DMS53 (cell line): Measurements from ENCODE around the gene NEDD4.
"Not testable (repeated sequence)": the region's sequence is repeated elsewhere in the genome, so short reads cannot be mapped to it uniquely, and the experiment has no call there.

ENCODE experiments used
- DNase-seq: peaks from one replicate; lab custom pipeline; 2025; lab: John Stamatoyannopoulos, UW

The NEDD4 gene

DNA sequence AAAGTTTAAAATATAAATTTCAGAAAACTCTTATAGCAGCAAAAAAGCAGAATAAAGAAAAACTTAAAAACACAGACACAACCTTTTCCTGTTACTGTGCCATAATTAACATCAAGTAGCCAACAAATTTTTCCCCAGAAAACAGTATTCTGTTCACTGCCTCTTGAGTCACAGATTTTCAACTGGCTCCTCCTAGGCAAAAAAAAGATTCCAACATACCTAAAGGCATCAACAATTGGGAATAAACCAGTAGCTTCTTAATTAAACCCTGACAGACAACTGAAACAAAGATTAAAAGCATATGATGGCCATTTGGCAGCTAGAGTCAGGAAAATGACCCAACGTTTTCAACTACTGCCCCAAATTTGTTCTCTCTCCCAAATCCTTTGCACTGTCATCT, 10.9 kb upstream of the NEDD4 start:
- DNase-seq, result not testable (repeated sequence)

DNA sequence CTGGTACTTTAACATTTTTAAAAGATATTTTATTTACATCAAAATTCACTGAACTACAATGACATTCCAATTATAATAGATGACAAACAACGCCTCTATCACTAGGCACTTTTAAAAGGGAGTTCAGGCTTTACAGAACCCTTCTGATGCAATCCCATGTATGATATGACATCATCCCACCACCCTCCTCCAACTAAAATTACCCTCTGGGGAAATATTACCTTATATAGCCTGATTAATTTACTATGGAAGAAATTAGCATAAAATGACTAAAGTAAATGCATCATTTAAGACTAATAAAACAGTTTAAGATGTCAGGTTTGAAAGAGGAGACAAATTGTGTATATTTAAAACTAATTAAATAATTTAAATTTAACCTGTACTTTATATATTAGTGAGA, 10.4 kb upstream of the NEDD4 start:
- not testable (repeated sequence) for DNase-seq

DNA sequence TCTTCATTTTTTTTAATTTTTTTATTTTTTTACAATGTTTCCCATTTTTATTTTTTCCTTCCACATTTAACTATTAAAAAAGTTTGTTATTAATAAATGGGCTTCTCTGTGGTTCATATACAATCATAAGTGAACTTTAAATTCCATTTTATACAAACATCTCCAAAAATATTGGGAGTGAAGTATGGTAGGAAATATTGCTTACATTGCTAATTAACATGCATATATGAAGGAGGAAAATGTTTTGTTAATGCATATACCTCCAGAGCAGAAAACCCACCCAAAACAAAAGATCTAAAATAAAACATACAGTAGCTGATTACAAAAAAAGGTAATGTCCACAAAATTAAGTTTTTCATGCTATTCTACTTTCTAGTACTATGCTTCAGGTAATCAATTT, 9.9 kb upstream of the NEDD4 start:
- not testable (repeated sequence) for DNase-seq

DNA sequence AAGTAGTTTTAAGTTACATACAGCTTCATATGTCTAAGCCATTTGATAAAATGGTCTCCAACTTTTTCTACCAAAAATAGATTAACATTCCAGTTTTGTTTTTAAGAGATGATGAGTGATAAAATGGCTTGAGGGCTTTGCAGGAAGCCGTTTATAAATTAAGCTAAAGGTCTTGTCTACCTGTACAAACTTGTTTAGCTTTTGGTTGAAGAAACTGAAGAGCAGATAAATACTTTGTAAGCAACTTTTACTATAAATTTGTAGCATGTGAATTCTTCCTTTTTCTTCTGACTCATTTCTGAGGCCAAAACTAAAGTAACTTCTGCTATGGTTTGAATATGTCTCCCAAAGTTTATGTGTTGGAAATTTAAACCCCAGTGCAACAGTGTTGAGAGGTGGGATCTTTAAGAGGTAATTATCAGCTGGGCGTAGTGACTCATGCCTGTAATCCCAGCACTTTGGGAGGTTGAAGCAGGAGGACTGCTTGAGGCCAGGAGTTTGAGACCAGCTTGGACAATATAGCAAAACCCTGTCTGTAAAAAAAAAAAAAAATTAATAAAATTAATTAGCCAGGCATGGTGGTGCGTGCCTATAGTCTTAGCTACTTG, 8.2 kb upstream of the NEDD4 start:
- DNase-seq, result no peak

DNA sequence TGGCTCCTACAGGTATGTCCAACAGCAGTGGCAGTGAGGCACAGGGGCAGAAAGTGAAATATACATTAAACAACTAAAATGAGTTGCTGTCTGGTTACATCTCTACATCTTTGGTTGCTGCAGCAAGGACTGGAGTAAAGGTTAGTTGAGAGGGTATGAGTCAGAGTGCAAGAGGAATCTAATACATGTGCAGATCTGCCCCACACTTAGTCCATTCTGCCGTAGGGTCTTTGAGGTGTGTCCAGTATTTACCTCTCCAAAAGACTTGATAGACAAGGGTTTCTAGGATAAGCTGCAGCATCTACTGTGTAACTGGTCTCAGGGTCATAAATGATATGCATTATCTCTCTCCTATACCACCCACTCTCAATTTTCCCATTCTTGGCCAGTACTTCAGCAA, 6.2 kb upstream of the NEDD4 start:
- no peak for DNase-seq

DNA sequence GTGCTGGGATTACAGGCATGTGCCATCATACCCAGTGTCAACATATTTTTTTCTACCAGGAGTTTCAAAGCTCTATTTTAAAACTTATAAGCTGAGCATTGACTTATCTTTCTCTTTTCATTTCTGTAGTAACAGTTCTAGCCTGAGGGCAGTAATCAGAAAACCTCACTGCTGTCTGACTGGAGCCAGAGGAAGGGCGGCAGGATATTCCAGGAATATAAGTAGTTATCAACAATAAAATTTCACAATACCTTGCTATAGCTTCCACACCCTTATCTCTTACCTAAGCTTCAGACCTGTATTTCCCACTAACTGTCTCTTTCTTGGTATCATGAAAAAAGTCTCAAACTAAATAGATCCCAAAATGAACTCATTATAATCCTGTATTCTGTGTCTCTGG, 5.1 kb upstream of the NEDD4 start:
- DNase-seq, result no peak

DNA sequence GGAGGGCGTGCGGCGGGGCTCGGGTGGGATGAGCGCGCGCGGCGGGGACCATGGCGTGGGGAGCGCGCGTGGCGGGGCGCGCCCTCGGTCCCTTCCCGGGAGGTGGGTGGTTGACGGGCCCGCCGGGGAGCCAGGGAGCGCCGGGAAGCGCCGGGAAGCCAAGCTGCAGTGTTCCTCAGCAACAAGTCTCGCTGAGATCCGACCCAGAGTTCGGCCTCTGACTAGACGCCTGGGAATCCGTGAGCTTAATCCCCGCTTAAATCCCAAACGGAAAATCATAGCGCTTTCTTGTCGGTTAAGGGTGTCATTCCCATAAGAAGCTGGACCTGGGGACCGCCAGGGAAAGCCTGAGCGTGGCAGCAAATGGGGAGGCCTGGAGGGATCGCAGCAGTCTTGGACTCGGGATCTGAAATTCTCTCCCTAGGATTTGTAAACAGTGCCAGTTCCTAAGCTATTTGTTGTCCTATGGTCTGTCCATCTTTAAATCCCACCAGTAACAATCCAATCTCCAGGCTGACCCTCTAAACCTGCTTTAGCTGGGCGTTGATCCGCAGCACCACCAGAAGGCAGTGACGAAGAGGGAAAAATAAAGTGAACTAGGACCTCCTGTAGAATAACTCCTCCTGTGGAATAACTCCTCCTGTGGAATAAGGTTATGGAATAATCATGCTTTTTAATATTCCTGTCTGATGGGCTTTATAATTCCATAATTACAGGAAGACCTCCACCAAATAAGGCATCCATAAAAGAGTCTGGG, 570 bp upstream of the NEDD4 start:
- DNase-seq, result peak; percentile 71

DNA sequence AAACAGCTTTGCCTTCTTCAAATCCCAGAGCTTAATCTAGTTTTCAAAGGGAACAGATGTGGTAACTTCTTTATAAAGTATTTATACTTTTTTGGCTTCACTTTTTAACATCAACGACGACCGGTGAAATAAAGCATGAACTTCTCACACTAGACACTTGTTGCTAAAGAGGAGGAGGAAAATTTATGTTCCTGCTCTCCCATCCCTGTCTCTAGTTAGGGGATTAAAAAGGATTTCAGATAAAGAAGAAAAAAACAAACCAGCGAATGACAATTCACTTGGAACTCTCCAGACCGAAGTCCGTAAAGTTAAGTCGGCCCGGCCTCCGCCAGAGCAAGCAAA, 672 bp downstream of the NEDD4 start:
- DNase-seq, result no peak

DNA sequence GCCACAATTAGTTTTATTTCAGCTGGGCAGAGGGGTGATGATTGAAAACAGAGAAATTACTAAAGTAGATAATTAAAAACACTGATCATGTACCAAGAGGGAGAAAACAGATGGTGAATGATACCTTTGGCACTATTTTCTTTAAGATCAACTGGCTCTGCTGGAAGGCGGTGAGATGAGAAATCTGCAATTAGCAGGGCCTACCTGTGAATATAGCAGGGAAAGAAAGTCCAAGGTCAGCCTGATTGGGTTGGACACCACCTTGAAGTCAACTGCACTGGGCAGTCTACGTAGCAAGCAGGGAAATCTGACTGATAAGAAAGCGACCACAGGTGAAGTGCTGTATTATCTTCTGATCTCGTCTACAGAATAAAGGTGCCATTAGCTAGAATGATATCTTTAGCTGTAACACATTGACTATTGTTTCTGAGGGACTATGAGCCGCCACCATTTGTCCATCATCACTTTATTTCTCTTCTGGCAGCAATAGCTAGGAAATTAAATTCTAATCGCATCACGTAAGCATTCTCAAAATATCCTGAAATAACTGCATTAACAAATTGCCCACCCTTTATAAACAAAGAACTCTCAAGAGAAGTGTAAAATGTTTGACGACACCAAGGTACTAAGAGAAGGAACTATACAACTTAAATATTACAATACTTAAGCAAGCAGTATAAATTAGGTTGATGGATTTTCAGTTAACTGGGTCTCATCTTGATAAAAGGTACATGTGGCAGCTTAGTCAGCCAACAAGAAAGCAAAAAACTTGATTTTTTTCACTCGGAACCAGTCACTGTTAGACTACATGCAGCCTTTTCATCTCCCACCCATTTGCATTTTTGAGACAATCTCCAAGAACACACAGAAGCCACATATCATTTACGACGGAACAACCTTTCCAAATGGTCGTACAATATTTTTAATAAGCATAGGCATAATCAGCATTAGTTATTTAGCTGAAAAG, 1.3 kb downstream of the NEDD4 start:
- DNase-seq, result no peak

DNA sequence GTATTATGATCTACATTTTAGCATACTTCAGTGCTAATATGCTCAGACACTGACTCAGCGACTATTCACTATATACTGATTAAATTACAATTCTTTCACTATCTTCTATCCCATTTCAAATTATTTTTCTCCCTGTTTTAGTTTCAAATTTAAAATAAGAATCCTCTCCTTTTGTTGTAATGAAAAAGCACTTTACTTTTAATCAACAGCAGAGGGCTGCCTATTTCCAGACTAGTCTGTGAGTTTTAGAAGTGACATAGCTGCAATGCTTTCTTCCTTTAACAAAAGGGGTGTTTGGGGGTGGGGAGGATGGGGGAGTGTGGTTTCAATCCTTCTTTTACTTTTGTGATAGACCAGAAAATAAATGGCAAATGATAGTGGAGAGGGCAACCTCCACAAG, 2.4 kb downstream of the NEDD4 start:
- no peak for DNase-seq

DNA sequence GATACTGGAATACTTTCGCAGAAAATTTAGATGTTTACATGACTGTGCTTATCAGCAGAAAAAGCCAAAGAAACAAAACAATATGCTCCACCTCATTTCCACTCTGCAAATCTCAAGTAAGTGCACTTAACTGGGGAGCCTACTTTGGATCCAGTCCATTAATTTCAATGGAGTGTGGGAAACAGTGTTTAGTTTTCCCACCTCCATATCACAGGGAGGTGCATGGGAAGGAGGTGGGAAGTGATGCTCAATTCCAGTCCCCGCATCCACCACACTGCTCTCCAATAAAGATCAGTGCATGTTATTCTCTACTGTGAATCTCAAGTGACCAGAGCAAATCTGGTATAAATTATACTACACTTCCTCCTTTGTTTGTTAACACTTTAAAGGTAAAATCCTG, 2.9 kb downstream of the NEDD4 start:
- no peak for DNase-seq

DNA sequence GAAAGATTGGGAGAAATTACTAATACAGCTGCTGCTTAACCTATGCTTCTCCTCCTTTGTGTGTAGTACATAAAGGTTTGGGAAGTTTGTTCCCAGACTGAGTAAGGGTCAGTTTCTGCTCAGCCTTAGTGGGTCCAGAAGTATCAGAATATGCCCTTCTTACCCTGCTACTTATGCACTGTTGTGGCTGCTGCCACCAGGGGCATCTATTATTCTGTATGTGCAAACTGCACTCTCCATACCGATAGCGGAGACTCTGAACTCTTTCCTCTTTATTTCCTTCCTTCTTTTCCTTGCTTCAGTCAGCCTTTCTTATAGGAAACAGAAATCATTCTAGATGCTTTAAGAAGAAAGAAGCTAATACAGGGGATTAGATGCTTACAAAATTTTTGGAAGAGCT, 4.0 kb downstream of the NEDD4 start:
- no peak for DNase-seq

DNA sequence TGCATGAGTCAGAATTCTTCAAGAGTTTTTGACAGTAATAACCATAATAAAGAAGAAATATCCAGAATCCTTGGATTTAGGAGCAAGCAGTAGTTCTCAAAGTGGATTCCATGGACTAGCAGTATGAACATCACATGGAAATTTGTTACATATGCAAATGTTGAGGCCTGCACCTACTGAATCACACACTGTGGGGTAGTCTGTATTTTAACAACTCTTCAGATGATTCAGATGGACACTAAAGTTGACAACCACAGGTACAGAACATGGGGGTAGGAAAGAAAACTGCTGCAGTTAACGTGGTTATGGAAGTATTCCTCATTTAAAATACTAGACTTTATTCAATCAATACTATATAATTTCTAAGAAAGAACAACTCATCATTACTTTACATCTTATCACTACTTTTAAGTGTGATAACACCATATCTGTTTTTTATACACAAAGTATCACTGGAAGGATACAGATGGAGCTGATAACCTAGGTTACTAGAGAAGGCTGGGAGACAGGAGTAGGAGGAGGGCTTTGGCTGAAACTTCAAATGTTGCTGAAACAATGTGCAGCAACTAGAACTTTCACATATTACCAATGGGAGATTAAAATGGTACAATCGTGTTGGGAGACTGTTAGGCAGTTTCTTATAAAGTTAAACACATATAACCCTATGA, 11.7 kb downstream of the NEDD4 start:
- no peak for DNase-seq

DNA sequence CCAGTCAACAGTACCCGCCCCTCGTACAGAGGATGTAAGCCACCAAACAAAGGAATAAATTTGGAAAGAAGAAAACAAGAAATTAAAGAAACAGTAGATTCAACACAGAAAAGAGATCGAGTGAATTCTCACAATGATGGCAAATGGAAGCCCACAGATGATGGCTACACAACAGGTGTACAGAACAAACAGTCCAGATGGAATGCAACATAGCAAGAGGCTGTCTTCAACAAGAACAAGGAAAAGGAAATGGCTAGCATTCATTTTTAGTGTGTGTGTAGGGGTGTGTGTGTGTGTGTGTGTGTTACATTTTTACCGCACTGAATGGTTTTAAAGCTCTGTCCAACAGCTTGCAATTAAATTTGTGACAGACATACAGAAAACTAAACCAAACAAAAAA, 12.9 kb downstream of the NEDD4 start:
- no peak for DNase-seq

DNA sequence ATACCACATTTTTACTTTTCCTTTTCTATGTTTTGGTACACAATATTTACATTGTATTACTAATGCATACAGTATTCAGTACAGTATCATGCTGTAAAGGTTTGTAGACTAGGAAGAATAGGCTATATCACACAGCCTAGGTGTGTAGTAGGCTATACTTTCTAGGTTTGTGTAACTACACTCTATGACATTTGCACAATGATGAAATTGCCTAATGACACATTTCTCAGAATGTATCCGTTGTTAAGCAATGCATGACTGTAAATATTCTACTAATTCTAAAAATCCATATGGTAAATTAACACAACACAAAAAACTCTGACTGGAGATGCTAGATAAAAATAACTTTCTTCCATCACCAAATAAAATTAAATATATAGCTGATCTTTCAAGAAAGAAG, 16.2 kb downstream of the NEDD4 start:
- DNase-seq, result no peak

DNA sequence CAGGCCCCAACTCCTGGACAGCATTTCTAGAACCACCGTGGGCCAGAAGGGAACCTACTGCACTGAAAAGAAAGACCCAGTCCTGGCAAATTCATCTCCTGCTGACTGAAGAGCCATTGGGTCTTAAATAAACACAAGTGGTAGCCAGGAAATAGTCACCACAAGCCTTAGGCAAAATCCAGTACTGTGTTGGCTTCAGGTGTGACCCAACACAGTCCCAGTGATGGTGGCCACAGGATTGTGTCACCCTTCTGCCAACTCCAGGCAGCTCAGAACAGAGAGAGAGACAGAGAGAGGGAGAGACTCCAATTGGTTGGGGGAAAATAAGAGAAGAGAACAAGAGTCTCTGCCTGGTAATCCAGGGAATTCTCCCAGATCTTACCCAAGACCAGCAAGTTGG, 23.1 kb downstream of the NEDD4 start:
- no peak for DNase-seq

DNA sequence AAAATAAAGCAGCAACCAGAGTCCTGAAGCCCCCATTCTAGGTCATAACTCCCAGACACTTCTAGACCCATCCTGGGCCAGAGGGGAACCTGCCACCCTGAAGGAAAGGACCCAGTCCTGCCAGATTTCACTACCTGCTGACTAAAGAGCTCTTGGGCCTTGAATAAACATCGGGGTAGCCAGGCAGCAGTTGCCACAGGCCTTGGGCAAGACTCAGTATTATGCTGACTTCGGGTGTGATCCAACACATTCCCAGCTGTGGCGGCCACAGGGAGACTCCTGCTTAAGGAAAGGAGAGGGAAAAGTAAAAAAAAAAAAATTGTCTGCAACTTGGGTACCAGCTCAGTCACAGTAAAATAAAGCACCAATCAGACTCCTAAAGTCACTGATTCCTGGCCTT, 23.8 kb downstream of the NEDD4 start:
- no peak for DNase-seq

DNA sequence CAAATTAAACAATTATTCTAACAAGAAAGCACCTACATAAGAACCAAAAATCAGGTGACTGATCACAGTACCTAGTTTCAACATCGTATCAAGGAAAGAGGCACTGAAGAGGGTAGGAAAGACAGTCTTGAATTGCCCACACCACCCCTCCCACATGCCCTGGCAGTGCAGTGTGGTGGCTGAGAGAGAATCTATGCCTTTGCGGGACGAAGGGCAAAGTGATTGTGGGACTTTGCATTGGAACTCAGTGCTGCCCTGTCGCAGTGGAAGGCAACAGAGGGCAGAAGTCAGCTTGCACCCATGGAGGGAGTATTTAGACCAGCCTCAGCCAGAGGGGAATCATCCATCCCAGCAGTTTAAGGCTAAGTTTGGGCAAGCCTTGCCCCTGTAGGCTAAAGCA, 24.5 kb downstream of the NEDD4 start:
- no peak for DNase-seq

DNA sequence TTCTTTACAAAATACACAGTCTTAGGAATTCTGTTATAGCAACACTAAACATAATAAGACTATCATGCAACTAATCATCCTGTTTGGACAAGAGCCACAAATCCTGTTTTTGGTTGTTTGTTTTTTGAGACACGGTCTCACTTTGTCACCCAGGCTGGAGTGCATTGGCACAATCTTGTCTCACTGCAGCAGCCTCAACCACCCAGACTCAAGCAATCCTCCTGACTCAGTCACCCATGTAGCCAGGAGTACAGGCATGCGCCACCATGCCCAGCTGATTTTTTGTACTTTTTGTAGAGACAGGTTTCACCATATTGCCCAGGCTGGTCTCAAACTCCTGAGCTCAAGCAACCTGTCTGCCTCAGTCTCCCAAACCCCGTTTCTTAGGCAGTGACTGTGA, 28.3 kb downstream of the NEDD4 start:
- no peak for DNase-seq

DNA sequence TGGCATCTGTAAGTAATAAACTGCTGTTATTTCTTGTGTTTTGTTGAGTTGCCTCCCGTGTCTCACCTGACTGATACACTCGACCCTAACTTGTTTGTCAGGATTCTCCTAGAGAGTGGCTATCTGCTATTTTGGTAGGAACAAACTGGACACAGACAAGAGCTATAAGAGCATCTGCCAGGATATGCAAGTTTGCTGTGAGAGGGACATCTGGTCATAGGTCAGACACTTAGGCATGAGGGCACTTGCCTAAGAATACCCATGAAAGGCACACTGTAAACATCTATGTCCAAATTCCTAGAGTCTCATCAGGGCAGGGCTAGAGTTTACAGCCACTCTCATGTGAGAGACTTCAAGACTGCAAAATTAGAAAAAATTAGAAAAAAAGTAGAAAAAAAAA, 32.5 kb downstream of the NEDD4 start:
- DNase-seq, result peak; percentile 17

DNA sequence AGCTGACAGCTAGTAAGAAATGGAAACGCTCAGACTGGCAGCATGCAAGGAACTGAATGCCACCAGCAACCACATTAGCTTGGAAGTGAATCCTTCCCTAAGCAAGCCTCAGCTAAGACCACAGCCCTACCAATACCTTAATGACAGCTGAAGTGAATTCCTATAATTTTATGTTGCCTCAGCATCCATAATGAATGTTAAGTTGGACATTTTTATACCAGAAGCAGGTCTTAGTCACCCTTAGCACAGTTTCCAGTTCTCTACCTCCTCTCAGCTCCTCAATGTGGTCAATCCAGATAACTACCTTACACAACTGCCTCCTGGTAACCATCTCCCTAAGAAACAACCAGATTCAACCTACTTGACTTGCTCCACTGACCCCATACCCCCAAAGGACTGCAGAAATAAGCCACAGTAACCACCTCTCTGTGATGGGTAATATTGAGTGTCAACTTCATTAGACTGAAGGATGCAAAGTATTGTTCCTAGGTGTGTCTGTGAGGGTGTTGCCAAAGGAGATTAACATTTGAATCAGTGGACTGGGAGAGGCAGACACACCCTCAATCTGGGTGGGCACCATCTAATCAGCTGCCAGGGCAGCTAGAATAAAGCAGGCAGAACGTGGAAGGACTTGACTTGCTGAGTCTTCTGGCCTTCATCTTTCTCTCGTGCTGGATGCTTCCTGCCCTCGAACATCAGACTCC, 33.5 kb downstream of the NEDD4 start:
- no peak for DNase-seq

DNA sequence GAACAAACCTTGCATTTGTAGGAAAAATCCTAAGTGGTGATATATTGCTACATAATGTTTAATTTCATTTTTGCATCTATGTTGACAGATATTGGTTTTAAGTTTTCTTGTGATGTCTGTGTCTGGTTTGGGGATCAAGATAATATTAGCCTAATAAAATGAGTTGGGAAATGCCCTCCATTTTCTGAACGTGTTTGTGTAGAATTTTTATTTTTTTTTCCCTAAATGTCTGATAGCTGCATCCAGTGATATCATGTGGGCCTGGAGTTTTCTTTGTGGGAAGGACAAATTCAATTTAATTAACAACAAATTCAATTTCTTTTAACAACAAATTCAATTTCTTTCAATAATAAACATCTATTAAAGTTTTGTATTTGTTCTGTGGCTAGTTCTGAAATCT, 35.1 kb downstream of the NEDD4 start:
- peak; percentile 4 for DNase-seq
